ENCODE results near the gene ARMH3. TPM values are rescaled to one million over a fixed set of nuclear protein-coding genes. Genes with fewer than 3 reads are reported as not detected.
A peak's percentile ranks its signal among the peaks of the same experiment; 100 is the strongest.

ARMH3 gene
- total RNA-seq, 1 donor = 13.6 TPM

DNA sequence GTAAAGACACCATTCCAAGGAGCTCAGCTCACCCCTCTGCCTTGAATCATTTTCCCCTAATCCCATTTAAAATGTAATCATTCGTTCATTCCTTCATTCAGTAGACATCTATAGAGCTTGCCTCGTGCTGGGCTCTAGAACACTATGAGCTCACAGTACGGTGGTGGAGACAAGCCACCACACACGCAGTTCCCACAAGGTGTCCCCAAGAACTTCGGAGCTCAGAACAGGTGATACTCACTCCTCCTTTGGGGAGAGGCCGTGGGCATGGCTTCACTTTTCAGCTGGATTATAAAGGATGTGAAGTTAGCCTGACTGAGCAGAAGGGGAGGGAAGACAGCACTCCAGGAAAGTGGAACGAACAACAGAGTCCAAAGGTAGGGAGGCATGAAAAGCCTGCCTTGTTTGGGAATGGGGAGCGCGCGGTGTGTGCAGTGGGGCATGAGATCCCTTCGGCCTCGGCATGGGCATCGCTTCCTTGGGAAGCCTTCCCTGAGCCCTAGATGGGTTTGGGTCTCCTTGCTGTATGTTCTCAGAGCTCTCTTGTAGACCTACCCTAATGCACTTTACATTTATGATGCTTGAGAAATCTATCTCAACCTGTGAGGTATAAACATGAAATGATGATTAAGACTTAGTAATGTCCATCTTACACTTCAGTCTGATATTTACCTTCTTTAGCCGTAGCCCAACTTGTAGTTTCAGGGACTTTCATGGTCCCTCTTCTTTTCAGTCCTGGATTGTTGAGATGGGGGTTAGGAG lies 236.9 kb downstream of the ARMH3 start:
- no peak for DNase-seq (ENCODE audit: low read depth)
- peak overlapping the region; percentile 60 for H3K4me3 ChIP-seq (ENCODE audit: low read depth, low read length)
- TF ChIP-seq, protein P1, sequence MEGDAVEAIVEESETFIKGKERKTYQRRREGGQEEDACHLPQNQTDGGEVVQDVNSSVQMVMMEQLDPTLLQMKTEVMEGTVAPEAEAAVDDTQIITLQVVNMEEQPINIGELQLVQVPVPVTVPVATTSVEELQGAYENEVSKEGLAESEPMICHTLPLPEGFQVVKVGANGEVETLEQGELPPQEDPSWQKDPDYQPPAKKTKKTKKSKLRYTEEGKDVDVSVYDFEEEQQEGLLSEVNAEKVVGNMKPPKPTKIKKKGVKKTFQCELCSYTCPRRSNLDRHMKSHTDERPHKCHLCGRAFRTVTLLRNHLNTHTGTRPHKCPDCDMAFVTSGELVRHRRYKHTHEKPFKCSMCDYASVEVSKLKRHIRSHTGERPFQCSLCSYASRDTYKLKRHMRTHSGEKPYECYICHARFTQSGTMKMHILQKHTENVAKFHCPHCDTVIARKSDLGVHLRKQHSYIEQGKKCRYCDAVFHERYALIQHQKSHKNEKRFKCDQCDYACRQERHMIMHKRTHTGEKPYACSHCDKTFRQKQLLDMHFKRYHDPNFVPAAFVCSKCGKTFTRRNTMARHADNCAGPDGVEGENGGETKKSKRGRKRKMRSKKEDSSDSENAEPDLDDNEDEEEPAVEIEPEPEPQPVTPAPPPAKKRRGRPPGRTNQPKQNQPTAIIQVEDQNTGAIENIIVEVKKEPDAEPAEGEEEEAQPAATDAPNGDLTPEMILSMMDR (IDR thresholded peaks at IDR 0.05; ENCODE audit: insufficient read depth, low read length) = no peak

DNA sequence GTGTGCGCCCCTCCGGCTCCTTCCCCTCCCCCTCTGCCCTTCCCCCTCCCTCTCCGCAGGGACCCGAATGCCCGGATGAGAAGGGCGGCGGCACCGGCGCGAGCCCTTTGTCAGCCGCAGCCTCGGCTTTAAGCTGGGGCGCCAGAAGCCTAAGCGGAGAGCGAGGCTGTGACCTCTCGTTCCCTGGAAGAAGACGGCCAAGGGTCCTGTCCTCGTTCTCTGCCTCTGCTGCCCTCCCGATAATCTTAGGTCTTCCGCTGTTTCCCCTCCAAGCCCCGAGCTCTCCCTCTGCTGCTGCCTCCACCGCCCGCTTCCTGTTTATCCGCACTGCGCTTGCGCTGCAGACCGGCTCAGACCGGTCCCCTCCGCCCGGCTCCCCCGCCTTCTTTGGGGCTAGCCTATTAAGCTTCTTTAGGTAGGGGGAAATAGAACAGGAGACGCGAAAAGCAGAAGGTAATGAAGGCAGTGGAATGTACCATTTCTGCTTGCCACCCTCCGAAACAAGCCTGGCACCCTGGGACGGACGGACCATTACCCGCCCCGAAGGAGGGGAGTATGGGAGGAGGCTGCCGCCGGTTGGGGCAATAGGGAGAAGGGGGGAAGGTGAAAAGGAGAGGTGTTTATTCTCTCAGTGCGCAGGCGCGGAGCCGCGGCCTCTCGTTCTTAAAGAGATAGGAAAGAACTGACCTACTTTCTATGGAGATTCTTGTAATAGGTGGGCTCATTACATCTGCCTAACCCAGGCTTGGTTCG lies 237.7 kb downstream of the ARMH3 start, which contains the start of gene OGA:
OGA (minus strand) TSS at position 326 of the 753 bp plus-strand sequence. CDS start 422 bp downstream, outside the sequence.
- TF ChIP-seq, protein P1 (IDR thresholded peaks at IDR 0.05; ENCODE audit: insufficient read depth, low read length) = no peak
- H3K4me3 ChIP-seq (ENCODE audit: low read depth, low read length) = peak within 1 kb of the TSS; percentile 98
- DNase-seq (ENCODE audit: low read depth) = peak; percentile 100

DNA sequence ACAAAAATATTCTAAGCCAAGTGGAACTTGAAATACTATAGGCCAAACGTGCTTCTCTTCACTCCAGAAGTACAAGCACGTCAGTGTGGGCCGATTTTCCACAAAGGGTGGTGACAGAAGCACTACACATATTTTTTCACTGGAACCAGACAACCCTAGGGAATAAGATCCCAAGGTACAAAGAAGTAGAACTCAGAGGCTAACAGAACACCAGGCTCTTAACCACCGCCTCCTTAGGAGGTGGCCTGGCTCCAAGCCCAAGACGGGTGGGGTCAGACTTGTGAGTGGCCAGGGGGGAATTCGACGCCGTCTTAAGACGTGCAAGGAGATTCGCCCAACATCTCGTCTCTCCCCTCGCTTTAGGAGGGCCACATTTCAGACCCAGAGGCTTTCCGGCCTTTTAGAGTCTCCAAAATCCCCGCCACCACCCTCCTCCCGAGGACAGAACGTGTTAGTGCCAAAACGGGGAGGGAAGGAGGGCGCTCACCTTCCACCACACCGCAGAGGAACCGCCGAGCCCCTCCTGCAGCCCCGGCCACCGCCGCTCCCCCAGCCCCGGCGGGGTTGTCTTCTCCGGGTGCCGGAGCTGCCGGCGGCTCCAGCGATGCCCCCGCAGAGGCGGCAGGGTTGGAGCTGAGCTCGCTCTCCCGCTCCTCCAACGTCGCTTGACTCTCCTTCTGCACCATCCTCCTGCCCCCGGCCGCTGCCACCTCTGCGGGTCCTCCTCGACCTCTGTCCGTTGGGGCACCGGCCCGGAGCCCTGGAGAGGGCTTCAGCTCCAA lies 238.4 kb downstream of the ARMH3 start:
- peak; percentile 97 for DNase-seq (ENCODE audit: low read depth)
- TF ChIP-seq, protein P1 (IDR thresholded peaks at IDR 0.05; ENCODE audit: insufficient read depth, low read length) = no peak
- H3K4me3 ChIP-seq (ENCODE audit: low read depth, low read length) = peak overlapping the region; percentile 98

DNA sequence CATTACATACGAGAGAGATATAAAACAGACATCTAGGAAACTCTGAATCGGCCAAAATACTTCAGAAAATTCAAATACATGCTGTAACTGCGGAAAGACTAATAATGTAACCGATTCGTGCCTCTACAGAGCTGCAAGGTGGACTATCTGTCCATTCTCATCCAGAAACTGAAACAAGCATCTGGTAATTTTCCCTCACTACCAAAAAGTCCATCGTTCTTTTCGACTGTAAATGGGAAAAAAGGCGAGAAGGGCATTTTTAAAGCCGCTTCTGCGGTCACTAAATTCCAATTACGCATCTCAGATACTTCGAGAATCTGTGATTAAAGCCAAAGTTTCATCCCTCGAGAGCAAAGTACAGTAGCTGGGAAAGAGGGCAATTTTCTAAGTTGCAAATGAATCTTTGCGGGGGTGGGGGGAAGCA lies 239.0 kb downstream of the ARMH3 start:
- TF ChIP-seq, protein P1 (IDR thresholded peaks at IDR 0.05; ENCODE audit: insufficient read depth, low read length) = no peak
- no peak for DNase-seq (ENCODE audit: low read depth)
- H3K4me3 ChIP-seq (ENCODE audit: low read depth, low read length) = peak overlapping the region; percentile 98

DNA sequence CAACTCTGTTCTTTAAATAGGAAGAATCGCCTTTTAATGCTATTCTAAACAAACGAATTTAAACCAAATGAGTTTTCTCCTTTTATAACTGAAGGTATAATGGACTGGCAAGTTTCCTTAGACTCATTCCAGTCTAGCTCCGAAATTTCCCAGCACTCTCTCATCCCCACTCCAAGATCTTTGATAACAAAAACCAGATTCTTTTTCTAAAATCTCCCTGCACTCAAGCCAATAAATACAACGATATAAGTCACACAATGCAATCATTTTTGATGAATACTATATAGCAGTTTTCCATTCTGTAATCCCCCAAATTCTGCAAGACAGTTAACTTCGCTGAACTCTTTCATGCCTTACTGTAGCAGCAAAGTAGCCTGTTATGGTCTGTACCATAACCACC lies 239.6 kb downstream of the ARMH3 start:
- peak; percentile 57 for DNase-seq (ENCODE audit: low read depth)
- TF ChIP-seq, protein P1 (IDR thresholded peaks at IDR 0.05; ENCODE audit: insufficient read depth, low read length) = no peak
- peak overlapping the region; percentile 98 for H3K4me3 ChIP-seq (ENCODE audit: low read depth, low read length)

DNA sequence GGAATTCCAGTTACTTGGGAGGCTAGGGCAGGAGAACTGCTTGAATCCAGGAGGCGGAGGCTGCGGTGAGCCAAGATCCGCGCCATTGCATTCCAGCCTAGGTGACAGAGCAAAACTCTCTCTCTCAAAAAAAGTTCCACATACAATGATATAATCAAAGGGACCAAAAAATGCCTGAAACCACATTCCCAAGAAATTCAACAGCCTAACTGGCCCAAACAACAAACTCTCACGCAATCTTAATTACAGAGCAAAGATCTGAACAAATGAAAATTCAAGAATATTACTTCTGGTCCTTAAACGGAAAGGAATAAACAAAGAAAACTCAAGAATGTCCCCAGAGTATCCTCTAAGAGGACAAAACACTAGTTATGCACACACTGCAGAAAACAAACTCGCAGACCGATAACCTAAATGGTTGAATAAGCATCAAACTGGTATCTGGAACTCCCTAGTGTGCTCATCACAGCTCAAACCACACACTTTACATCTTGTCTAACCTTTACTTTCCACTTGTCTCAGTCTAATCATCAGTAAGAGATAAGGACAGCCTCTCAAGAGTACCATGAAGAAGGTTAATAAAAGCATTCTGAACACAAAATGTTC lies 241.4 kb downstream of the ARMH3 start:
- peak; percentile 41 for DNase-seq (ENCODE audit: low read depth)
- TF ChIP-seq, protein P1 (IDR thresholded peaks at IDR 0.05; ENCODE audit: insufficient read depth, low read length) = no peak
- peak overlapping the region; percentile 98 for H3K4me3 ChIP-seq (ENCODE audit: low read depth, low read length)
